Nucleus accumbens (tissue), 56 donors: ENCODE results near the gene TMEM129.

Experiments
- DNase-seq, 56 donors: peaks; one replicate each; lab custom pipeline; 2025; lab: John Stamatoyannopoulos, UW

Gene TMEM129

GRCh38 chr4:1723131-1723801, 2.1 kb upstream of the TMEM129 start:
- no peak for DNase-seq

- no peak for DNase-seq
Measured at GRCh38 chr4:1722551-1723118, 1.5 kb upstream of the TMEM129 start.

- no peak for DNase-seq
Measured at GRCh38 chr4:1721666-1722550, 785 bp upstream of the TMEM129 start.

- peak in 29 of 56 donors; percentile 8 to 63 (median 42) for DNase-seq
Measured at GRCh38 chr4:1720163-1720983, 750 bp downstream of the TMEM129 start.

GRCh38 chr4:1718095-1718850, 2.9 kb downstream of the TMEM129 start:
- DNase-seq, result peak in 2 of 56 donors; percentile 15 to 16

- DNase-seq, result no peak
Measured at GRCh38 chr4:1717129-1718094, 3.7 kb downstream of the TMEM129 start.

GRCh38 chr4:1716065-1716945, 4.8 kb downstream of the TMEM129 start:
- DNase-seq, result no peak

- DNase-seq, result no peak
Measured at GRCh38 chr4:1715002-1715758, 5.9 kb downstream of the TMEM129 start.

- no peak for DNase-seq
Measured at GRCh38 chr4:1714303-1715001, 6.7 kb downstream of the TMEM129 start.

GRCh38 chr4:1713003-1713851, 7.9 kb downstream of the TMEM129 start:
- peak in 2 of 56 donors; percentile 57 to 66 for DNase-seq

GRCh38 chr4:1712216-1713002, 8.7 kb downstream of the TMEM129 start, which contains the start of gene SLBP:
Gene SLBP, minus strand, starts transcription at chr4:1712319. Its CDS starts 131 bp downstream, at chr4:1712188.
- DNase-seq, result peak in 55 of 56 donors; percentile 41 to 95 (median 83)

GRCh38 chr4:1711571-1712215, 9.4 kb downstream of the TMEM129 start:
- DNase-seq, result peak in 33 of 56 donors; percentile 20 to 76 (median 45)

- no peak for DNase-seq
Measured at GRCh38 chr4:1711055-1711570, 10.0 kb downstream of the TMEM129 start.
